GM12878 (cell line): ENCODE results near the gene SLC9C2. TPM values are rescaled to one million over a fixed set of nuclear protein-coding genes. Genes with fewer than 3 reads are reported as not detected.
"Not testable (repeated sequence)": the region's sequence is repeated elsewhere in the genome, so short reads cannot be mapped to it uniquely, and the experiment has no call there.

Experiments
- ATAC-seq: fragments of 200-7000 bp; cut with Tn5 transposase; 3 replicates; pipeline ENCODE4 v1.9.1; 2020; ENCODE audit warnings: mild to moderate bottlenecking, moderate library complexity
- BruUV-seq: library from RNA; stranded (reverse); fragments of 400-500 nt; replicated peaks from 2 replicates; lab custom pipeline; 2021; lab: Mats Ljungman, UMichigan
- CTCF ChIA-PET: fragments of 300-600 bp; sonication (Branson Sonifier 250); formaldehyde crosslinking; extraction: SDS; loops from one replicate; lab custom pipeline; 2021; ENCODE audit warnings: inconsistent platforms; lab: Yijun Ruan, JAX
- POLR2A ChIA-PET: fragments of 350-600 bp; formaldehyde crosslinking; extraction: SDS; loops from one replicate; lab custom pipeline; 2021; ENCODE audit warnings: inconsistent platforms; lab: Charles Lee
- RAD21 ChIA-PET: fragments of 300-600 bp; sonication (Branson Sonifier 250); formaldehyde crosslinking; loops from one replicate; lab custom pipeline; 2023; ENCODE audit warnings: antibody characterized with exemption; ENCODE audit not compliant: unreplicated experiment; lab: Charles Lee
- SMC1A ChIA-PET: fragments of 300-600 bp; sonication (Branson Sonifier 250); formaldehyde crosslinking; loops from one replicate; lab custom pipeline; 2023; ENCODE audit not compliant: unreplicated experiment, uncharacterized antibody; lab: Charles Lee
- DNase-seq: peaks from one replicate; pipeline ENCODE4 v3.0.0-alpha.2; 2011; ENCODE audit warnings: low read depth, low spot score
- FAIRE-seq: peaks from 3 replicates; lab custom pipeline; 2011; peaks lifted over from hg19 to GRCh38; lab: Jason Lieb, UNC
- H2AFZ ChIP-seq: 2 replicates; pipeline ENCODE4 v1.6.0; 2011; ENCODE audit warnings: low read depth, low read length, control low read depth; ENCODE audit not compliant: control insufficient read depth
- H3K27ac ChIP-seq: 2 replicates; pipeline ENCODE4 v1.5.1; 2011; ENCODE audit warnings: control low read depth; ENCODE audit not compliant: control insufficient read depth, insufficient read depth
- H3K27me3 ChIP-seq, 2 experiments: replicated peaks in 1 of 2; 2 replicates each; pipeline versions ENCODE4 v1.6.0 to v1.6.1; 2011; ENCODE audit warnings: low read length in 1 of 2; ENCODE audit not compliant: control insufficient read depth in 2 of 2, insufficient read depth in 2 of 2
- H3K36me3 ChIP-seq, 2 experiments: 2 replicates each; pipeline ENCODE4 v1.5.1; 2011; ENCODE audit warnings: low read length in 1 of 2; ENCODE audit not compliant: control insufficient read depth in 2 of 2, insufficient read depth in 2 of 2
- H3K4me1 ChIP-seq: 2 replicates; pipeline ENCODE4 v1.6.1; 2011; ENCODE audit warnings: mild to moderate bottlenecking, low read length, moderate library complexity, mixed read lengths; ENCODE audit not compliant: control insufficient read depth, insufficient read depth
- H3K4me2 ChIP-seq: 2 replicates; pipeline ENCODE4 v1.6.0; 2011; ENCODE audit warnings: control low read depth; ENCODE audit not compliant: control insufficient read depth, insufficient read depth
- H3K4me3 ChIP-seq: fragments of 200-600 bp; sonication (generic); 2 replicates; pipeline ENCODE4 v1.5.1; 2016
- H3K79me2 ChIP-seq: 2 replicates; pipeline ENCODE4 v1.6.0; 2011; ENCODE audit warnings: low read length; ENCODE audit not compliant: control insufficient read depth, insufficient read depth
- H3K9ac ChIP-seq: 2 replicates; pipeline ENCODE4 v1.8.0; 2011; ENCODE audit warnings: low read length, control low read depth, mixed read lengths; ENCODE audit not compliant: control insufficient read depth, insufficient read depth
- H3K9me3 ChIP-seq: replicated peaks from 3 replicates; pipeline ENCODE4 v1.5.1; 2011; ENCODE audit warnings: mild to moderate bottlenecking, low read length; ENCODE audit not compliant: control insufficient read depth, insufficient read depth
- H4K20me1 ChIP-seq: 2 replicates; pipeline ENCODE4 v1.6.0; 2011; ENCODE audit not compliant: control insufficient read depth, insufficient read depth
- BHLHE40 ChIP-seq, 2 experiments: fragments of 450-650 bp in 1 of 2; IDR thresholded peaks; 2 replicates each; pipeline ENCODE4 v1.6.1; 2011 to 2017; ENCODE audit warnings: low read depth in 2 of 2, borderline replicate concordance in 1 of 2, improper control_type of control experiment in 1 of 2, low read length in 1 of 2, mild to moderate bottlenecking in 1 of 2
- WGBS: methylation state at CpG from one replicate; pipeline ENCODE4 v1.1.6; 2016; ENCODE audit warnings: low lambda C conversion rate; ENCODE audit not compliant: insufficient replicate concordance, insufficient coverage; ENCODE audit errors: missing lambda C conversion rate; 5-methylcytosine and 5-hydroxymethylcytosine counted together
- in situ Hi-C: fragments of 300-500 bp; cut with MboI; formaldehyde crosslinking; loops from 9 replicates; pipeline ENCODE4 v1.14.3; 2018; ENCODE audit warnings: mixed read lengths
- intact Hi-C: fragments of 100-400 bp; cut with micrococcal nuclease; formaldehyde crosslinking; loops from one replicate; pipeline ENCODE4 v1.14.2; 2022; ENCODE audit not compliant: unreplicated experiment
- polyA plus RNA-seq, 11 experiments: library from polyadenylated mRNA; depleted of rRNA in 4 of 11; unstranded in 6 of 11; stranded (reverse) in 5 of 11; fragments of >200 nt; fragmentation: Nextera tagmentation in 4 of 11; fragmentation: Illumina TruSeq in 1 of 11; extraction: Ambion mirVana in 4 of 11; extraction: Trizol in 1 of 11; gene quantifications; 1 replicate in 1 of 11; 2 replicates in 10 of 11; pipeline versions ENCODE4 v1.2.1 to v1.2.3, GENCODE V29; 2011 to 2016; ENCODE audit warnings: inconsistent platforms in 2 of 11, missing spikeins in 2 of 11, low read depth in 1 of 11
- total RNA-seq, 4 experiments: library from RNA; depleted of rRNA in 3 of 4; stranded (reverse); fragments of >200 nt in 3 of 4; fragmentation: Illumina TruSeq in 1 of 4; extraction: Trizol in 1 of 4; gene quantifications; 2 replicates each; pipeline versions ENCODE4 v1.2.1 to v1.2.3, GENCODE V29; 2013 to 2021

The SLC9C2 gene
- total and polyA plus RNA-seq, 10 of the 15 experiments (the other 5 are each of a cell fraction or from before 2014, with no cell fraction given), result not detected

GRCh38 chr1:173467426-173467825 lies 135.4 kb downstream of the SLC9C2 start:
- ChIA-PET RAD21 (no interaction called here), POLR2A (no interaction called here), CTCF (interaction anchor here (0.6 to 0.9 kb wide), 2 partner anchors 15 to 112 kb away, joined by 3 read pairs; no protein-coding TSS in a partner anchor)
- no peaks in the 10 kb centered on the region for H3K79me2 ChIP-seq
- no peak for ATAC-seq
- no peak for DNase-seq
- no TSS peak for BruUV-seq
- no peak overlapping the region for H3K4me3 ChIP-seq
- TF ChIP-seq BHLHE40 (IDR thresholded peaks at IDR 0.05; ENCODE audit: borderline replicate concordance in 1 of 2, low read depth in 2 of 2, low read length in 1 of 2), result no peak
- TF ChIP-seq, all 136 proteins: peak for 0
- 82% methylated on average over 4 of the region's 4 CpGs for WGBS
- Histone ChIP-seq H3K4me1 (no peaks in the 10 kb centered on the region), H3K9me3 (peaks cover 11% of the 10 kb centered on the region), H3K9ac (no peak overlapping the region), H2AFZ (no peak overlapping the region), H3K27ac (no peak overlapping the region), H3K4me2 (no peak overlapping the region), H3K27me3 (no peaks in the 10 kb centered on the region), H4K20me1 (no peaks in the 10 kb centered on the region), H3K36me3 (no peaks in the 10 kb centered on the region)
- in situ Hi-C loops (no loop called here), intact Hi-C loops (no loop called here)
- SMC1A ChIA-PET, result interaction anchor here (1.0 kb wide), 1 partner anchor 11 kb away, joined by 3 read pairs; no protein-coding TSS in a partner anchor
- FAIRE-seq, result no peak

DNA sequence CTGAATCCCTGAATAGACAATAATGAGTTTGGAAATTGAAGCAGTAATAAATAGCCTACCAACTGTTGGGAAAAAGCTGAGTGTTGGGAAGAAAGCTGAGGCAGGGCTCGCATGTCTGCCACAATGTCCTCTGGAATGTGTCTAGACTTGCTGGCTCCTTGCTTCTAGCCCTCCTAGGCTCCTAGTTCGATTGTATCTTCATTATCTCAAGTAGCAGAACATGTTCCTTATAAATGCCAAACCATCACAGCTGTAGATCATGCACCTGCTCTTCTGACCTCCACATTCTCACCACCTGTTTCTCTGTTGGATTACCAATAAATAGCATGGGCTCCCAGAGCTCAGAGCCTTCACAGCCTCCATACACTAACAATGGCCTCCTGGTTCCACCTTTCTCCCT lies 138.7 kb downstream of the SLC9C2 start:
- RAD21 ChIA-PET, H3K4me3 ChIP-seq, H3K9me3 ChIP-seq, FAIRE-seq, in situ Hi-C loops, H4K20me1 ChIP-seq, H3K36me3 ChIP-seq, H3K27me3 ChIP-seq, H3K27ac ChIP-seq, H3K79me2 ChIP-seq, H3K4me1 ChIP-seq, BruUV-seq, H2AFZ ChIP-seq, ATAC-seq, DNase-seq, H3K4me2 ChIP-seq, H3K9ac ChIP-seq, POLR2A ChIA-PET, SMC1A ChIA-PET, intact Hi-C loops: not testable (repeated sequence)
- 48% methylated on average over 2 of the region's 2 CpGs for WGBS
- CTCF ChIA-PET, result interaction anchor here (0.6 kb wide), 1 partner anchor 727 kb away, joined by 3 read pairs; no protein-coding TSS in a partner anchor

- H3K79me2 ChIP-seq, H2AFZ ChIP-seq, ATAC-seq, H3K27ac ChIP-seq, H3K4me3 ChIP-seq, H4K20me1 ChIP-seq, H3K36me3 ChIP-seq, FAIRE-seq, SMC1A ChIA-PET, H3K9ac ChIP-seq, RAD21 ChIA-PET, BruUV-seq, DNase-seq, H3K4me2 ChIP-seq, H3K9me3 ChIP-seq, POLR2A ChIA-PET, intact Hi-C loops, in situ Hi-C loops, H3K4me1 ChIP-seq, H3K27me3 ChIP-seq: not testable (repeated sequence)
- CTCF ChIA-PET, result interaction anchor here (1.0 kb wide), 1 partner anchor 10 kb away, joined by 7 read pairs; no protein-coding TSS in a partner anchor
- 97% methylated on average over 2 of the region's 2 CpGs for WGBS
Observed at GRCh38 chr1:173462666-173463065, 140.2 kb downstream of the SLC9C2 start.
